HG02973 (cell line): ENCODE data around the gene RPH3AL.

Source experiments
- ATAC-seq: cut with Tn5 transposase; IDR thresholded peaks from one replicate; pipeline ENCODE4 v1.9.1; 2021; ENCODE audit warnings: moderate library complexity; ENCODE audit not compliant: unreplicated experiment

Gene RPH3AL

DNA sequence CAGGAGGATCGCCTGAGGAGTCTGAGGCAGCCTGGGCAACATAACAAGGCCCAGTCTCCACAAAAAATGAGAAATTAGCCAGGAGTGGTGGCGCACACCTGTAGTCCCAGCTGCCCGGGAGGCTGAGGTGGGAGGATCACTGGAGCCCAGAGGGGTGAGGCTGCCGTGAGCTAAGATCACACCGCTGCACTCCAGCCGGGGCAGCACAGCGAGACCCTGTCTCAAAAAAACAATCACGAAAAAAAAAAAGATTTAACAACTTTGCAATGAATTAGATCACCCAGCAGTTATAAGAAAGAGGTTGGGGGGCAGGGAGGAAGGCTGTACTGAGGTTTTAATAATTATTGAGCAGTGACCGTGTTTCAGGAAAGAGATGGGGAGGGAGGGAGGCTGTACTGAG lies 49.4 kb downstream of the RPH3AL start:
- ATAC-seq = no peak

- ATAC-seq = no peak
Observed at GRCh38 chr17:302300-302698, 50.3 kb downstream of the RPH3AL start.

DNA sequence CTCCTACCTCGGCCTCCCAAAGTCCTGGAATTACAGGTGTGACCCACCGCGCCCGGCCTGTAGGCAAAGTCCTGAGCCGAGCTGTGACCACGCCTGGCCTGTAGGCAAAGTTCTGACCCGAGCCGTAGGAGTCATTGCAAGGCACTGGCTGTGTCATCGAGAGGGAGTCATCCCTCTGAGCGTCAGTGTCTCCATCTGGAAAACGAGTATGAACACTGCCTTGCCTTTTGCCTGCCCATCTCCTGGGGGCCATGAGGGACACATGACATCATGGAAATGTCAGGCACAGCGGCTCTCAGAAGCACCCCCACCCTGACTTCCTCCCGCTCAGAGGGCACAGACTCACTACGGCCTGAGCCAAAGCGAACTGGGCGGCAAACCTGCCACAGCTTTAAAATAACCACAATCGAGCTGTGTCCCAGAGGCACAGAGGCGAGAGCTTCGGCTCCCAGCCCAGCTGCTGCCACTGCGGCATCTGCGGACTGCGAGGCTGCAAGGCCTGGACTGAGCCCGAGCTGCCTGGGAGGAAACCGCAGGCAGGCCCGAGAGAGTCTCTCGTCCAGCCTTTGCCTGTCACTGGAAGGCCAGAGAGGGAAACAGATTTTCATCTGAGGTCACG lies 50.8 kb downstream of the RPH3AL start:
- no peak for ATAC-seq

GRCh38 chr17:300881-301280 lies 51.7 kb downstream of the RPH3AL start:
- no peak for ATAC-seq

DNA sequence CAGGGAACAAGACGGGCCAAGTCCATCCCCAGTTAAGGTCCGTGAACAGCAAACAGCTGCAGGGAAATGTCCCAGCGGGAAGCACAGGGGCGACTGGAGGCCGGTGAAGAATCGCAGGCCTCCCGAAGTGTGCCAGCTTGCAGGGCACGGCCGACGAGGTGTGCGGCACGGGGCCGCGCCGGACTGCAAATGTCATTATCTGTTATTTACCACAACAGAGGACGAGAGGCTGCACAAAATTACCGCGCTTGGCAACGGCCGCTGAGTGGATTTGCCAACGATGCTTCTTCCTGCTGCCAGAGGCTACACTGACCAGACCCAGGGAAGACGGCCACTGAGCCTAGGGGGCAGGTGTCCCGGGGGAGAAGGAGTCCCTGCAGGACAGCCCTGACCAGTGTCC lies 53.1 kb downstream of the RPH3AL start:
- ATAC-seq = no peak

DNA sequence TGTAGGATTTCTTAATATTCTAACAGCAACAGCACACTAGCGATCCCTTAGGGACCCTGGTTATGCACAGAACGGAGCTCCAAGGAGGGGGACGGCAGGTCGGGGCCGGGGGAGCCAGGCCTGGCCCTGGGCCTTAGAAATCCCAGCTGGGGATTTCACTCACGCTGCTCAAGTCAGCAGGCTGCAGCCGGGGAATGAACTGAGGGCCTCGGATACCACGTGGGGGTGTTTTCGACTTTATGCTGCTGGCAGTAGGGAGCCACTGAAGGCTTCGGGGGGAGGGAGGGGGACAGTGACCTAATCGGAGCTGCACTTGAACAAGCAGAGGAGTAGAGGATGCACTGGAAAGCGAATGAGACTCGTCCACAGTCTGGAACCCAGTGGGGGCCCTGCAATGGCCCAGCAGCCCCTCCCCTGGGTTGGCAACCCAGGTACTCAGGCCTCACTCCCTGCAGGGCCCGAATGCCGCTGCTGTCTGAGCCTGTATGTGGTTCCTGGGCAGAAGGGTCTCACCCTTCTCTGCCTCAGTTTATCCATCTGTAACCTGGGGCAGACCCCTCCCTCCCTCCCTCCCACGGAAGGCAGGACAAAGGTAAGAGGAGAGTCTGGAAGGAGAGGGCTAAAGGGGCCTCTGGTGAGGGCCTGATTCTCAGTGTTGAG lies 53.7 kb downstream of the RPH3AL start:
- no peak for ATAC-seq

GRCh38 chr17:297758-298157 lies 54.8 kb downstream of the RPH3AL start:
- no peak for ATAC-seq

- no peak for ATAC-seq
Observed at GRCh38 chr17:296906-297690, 55.5 kb downstream of the RPH3AL start.

DNA sequence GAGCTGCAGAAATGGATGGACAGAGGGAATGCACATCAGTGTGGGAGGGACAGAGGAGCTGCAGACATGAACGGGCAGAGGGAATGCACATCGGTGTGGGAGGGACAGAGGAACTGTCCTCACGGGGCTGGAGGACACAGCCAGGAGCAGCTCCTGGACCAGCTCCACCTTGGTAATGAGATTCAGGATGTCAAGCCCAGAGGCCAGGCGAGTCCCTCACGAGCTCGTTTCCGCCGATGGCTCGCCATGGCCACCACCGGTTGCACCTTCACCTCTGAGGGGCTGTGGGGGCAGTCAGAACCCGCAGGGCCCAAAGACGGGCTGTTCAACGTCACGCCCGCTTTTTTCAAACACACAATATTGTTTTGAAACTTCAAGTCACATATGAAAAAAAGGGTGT lies 56.2 kb downstream of the RPH3AL start:
- no peak for ATAC-seq

DNA sequence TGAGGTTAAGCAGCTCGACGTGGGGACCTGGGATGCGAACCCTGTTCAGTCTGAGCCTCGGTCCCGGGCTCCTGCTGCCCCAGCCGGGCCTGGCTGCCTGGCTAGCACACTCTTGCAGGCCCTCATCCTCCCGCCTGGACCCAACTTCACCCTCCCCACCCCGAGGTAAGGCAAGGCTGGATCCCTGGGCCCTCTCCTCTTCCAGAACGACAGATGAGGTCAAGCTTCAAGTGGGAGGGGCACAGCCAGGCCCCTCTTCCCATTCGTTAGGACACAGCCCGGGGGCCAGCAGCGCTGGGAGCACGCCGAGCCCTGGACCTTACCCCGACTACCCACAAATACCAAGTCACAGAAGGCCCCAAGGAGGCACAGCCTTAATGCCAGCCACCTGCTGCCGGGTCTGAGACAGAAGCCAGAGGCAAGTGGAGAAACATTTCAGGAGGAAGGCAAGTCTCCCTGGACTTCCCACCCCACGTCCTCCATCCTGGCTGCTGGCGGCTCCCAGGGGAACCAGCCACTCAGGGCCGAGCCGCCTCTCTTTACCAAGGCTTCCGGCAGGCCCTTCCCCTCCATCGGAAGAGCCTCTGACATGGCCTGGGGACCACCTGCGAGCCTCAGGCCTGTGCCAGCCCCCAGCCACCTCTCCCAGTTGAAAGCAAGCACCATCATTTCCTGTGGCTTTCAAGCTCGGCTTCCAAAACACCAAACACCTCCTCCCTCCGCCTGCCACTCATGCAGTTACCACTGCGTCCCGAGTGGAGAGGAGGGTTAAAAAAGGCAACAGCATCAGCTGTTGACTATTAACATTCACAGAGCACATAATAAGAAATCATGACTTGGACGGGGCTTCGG lies 59.9 kb downstream of the RPH3AL start:
- no peak for ATAC-seq

DNA sequence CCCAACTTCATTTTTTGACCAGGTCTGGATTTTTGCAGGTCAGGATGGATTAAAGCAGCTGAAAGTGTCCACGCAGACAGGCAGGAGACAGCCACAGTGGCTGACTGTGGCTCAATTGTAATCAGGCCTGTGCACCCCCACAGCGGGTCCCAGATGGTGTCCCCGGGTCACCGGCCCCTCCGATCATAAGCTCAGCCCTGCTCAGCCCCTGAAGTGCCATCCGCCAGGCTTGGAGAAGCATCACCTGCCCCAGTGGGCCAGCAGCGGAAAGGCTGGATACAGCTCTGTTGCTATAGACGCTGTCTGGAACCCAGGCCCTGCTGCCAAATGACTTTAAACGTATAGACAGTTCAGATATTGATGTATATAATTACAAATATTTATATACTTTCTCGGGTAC lies 60.6 kb downstream of the RPH3AL start:
- no peak for ATAC-seq

DNA sequence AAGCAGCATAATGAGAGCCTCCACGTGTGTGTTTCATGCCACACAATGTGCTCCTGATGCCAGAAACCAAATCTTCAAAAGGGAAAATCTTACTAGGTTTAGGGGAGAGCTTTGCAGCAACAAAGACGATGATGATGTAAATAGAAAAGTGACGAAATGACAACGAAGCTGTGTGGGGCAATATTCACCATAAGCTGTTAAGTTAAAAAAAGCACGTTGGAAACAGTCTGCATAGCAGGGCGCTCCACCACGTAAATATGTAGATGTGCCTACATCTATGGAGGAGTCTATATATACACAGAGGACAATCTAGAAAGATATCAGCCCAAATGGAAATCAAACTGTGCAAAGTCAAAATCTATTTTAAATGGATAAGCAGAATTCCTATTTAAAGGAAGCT lies 61.0 kb downstream of the RPH3AL start:
- no peak for ATAC-seq

GRCh38 chr17:290626-291025 lies 62.0 kb downstream of the RPH3AL start:
- ATAC-seq = no peak

DNA sequence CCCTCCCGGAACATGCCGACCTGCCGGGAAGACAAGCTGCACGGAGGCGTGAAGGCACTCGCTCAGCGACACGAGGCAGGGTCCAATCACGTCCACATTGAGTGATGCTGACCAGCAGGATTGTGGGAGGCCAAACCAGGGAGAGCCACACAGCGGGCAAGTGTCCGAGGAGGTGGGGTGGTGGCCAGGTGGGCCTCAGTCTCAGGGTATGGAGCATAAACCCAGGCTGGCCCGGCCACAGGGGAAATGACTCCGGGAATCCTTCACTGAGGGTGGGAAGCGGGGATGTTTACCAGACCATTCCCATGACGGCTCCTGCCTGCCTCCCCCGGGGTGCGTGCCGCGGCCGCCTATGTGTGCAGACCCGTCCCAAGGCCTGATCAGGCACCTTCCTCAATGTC lies 62.5 kb downstream of the RPH3AL start:
- ATAC-seq = no peak

- ATAC-seq = no peak
Observed at GRCh38 chr17:289409-289808, 63.2 kb downstream of the RPH3AL start.

DNA sequence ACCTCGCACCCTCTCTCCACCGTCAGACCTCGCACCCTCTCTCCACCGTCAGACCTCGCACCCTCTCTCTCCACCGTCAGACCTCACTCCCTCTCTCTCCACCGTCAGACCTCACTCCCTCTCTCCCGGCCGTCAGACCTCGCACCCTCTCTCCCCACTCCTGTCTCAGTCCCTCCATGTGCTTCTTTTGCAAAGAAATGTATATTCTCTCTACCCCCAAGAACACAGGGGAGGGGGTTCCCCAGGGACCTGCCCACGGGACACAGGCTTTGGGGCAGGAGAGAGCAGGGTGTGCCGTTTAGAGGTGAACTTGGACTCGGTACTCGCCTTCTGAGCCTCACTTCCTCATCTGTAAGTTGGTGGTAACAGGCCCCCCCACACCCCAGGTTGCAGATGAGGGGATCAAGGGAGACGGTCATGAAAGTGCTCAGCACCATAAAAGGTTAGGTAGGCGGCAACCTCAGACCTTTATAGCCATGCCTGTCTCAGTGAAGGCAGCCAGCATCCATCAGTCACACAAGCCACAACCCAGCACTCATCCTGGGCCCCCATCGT lies 63.7 kb downstream of the RPH3AL start:
- no peak for ATAC-seq

GRCh38 chr17:286571-286970 lies 66.0 kb downstream of the RPH3AL start:
- ATAC-seq = no peak

DNA sequence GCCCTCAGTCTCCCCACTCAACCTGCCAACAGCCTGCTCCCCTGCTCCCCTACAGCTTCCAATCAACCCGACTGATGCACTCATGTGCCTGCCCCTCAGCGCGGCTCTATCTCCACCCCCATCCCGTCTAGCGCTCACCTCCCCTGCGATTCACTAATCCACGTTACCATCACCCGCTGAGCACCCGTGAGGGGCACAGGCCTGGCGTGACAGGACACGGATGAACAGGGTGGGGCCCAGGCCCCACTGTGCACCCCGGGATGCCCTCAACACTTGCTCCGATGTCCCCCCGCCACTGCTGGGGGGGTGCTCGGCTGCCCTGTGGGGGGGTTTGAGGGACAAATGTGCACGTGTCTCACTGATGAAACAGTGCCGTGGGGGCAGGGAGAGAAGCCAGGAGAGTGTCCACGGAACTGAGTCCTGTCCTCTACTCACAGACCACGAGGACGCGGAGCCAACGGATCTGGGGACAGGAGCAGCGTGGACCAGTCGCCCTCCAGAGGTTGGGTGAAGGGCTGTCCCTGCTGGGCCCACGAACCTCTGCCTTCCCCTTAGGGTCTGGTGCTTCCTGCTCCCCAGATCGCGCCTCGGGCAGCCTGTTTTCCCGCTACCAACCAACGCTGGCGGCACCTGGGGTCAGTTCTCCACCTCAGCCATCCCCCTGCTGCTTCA lies 66.7 kb downstream of the RPH3AL start:
- no peak for ATAC-seq

DNA sequence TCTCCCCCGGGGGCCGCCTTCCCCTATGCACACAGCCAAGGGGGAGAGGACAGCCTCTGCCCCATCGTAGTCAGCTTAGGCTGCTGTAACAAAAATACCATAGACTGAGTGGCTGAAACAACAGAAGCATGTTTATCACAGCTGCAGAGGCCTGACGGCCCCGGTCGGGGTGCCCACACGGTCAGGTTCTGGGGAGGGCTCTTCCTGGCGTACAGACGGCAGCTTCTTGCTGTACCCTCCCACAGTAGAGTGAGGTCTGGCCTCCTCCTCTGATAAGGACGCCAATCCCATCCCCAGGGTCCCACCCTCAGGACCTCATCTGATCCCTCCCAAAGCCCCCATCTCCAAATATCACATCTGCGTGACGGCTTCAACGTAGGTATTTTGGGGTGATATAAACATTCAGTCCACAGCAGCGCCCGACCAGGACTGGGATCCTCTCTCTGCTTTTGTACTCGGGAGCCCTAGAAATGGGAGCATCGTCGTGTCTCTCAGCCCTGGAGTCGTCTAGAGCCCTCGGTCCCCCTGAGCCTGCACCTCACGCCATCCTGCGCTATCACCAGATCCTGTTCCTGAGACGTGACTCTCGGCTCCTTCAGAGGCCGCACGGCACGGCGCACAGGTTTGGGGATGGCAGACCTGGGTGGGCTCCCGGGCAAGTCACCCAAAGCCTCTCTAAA lies 67.8 kb downstream of the RPH3AL start:
- no peak for ATAC-seq
